GM13976 (cell line): ENCODE results near the gene NRG3.

Source experiments
- DNase-seq: peaks from one replicate; pipeline ENCODE4 v3.0.0; 2012; ENCODE audit warnings: low spot score
- in situ Hi-C: fragments of 300-500 bp; cut with MboI; formaldehyde crosslinking; loops from one replicate; pipeline ENCODE4 v1.12.0; 2022; ENCODE audit warnings: low sequenced_read_pairs, mixed read lengths, inconsistent platforms; ENCODE audit not compliant: unreplicated experiment
- TF ChIP-seq, protein P1 (sequence below): IDR thresholded peaks from 2 replicates; pipeline ENCODE4 v1.5.1; 2012; ENCODE audit warnings: borderline replicate concordance, mild to moderate bottlenecking; ENCODE audit not compliant: insufficient read depth; ENCODE audit errors: extremely low read depth, missing control alignments, control extremely low read depth

The NRG3 gene

DNA sequence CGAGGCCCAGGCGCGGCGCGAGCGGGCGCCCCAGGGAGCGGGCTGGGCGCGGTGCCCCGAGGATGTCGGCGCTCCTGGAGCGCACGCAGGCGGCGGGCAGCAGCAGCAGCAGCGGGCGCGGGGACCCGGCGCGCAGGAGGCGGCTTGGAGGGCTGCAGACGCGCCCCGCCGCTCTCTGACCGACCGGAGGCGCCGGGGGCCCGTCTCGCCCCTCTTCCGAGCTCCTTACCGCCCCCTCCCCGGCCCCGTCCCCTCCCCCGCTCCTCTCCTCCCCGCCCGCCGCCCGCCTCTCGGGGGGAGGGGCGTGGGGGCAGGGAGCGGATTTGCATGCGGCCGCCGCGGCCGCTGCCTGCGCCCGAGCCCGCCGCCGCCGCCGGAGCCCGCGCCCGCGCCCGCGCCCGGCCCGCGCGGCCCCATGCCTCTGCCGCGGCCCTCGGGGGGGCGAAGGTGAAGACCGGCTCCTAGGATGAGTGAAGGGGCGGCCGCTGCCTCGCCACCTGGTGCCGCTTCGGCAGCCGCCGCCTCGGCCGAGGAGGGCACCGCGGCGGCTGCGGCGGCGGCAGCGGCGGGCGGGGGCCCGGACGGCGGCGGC lies at the start of gene NRG3:
TSS of gene NRG3 (plus strand) at position 320 of the 592 bp plus-strand sequence.
- TF ChIP-seq, protein P1, sequence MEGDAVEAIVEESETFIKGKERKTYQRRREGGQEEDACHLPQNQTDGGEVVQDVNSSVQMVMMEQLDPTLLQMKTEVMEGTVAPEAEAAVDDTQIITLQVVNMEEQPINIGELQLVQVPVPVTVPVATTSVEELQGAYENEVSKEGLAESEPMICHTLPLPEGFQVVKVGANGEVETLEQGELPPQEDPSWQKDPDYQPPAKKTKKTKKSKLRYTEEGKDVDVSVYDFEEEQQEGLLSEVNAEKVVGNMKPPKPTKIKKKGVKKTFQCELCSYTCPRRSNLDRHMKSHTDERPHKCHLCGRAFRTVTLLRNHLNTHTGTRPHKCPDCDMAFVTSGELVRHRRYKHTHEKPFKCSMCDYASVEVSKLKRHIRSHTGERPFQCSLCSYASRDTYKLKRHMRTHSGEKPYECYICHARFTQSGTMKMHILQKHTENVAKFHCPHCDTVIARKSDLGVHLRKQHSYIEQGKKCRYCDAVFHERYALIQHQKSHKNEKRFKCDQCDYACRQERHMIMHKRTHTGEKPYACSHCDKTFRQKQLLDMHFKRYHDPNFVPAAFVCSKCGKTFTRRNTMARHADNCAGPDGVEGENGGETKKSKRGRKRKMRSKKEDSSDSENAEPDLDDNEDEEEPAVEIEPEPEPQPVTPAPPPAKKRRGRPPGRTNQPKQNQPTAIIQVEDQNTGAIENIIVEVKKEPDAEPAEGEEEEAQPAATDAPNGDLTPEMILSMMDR = no peak
- in situ Hi-C loops = no loop called here
- DNase-seq = peak; percentile 42

DNA sequence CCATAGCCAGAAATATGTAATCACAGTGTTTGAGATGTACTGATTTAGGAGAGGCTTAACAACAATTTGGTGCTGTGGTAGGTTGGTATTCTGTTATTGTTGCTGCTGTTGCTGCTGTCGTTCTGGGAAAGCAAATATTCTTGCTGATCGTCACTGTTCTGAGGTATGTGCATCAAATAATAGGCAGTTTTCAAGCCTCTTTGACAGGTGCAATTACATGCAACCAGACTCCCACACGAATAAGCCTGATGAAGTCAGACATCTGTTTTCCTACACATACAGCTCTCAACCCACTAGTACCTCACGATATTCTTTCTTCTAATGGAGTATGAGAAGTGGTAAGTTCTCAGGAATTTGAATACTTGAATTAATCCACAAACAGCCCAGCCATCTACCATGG lies 46.7 kb upstream of the NRG3 start:
- TF ChIP-seq, protein P1 = no peak
- no peak for DNase-seq
- in situ Hi-C loops = no loop called here

DNA sequence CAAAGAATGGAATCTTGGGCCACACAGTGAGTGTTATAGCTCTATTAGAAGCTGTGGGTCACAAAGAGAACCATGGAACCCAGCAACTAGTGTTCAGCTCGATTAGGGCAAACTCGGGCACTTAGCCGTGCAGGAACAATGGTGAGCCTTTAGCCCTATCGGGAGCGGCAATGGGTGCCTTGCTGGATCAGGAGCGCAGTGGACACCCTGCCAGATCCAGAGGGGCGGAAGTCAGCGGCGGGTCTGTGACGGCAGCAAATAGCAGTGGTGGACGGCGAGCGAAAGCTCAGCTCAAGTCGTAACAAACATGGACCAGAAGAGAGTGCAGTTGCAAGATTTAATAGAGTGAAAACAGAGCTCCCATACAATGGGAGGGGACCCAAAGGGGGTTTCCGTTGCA lies 43.9 kb upstream of the NRG3 start:
- in situ Hi-C loops = no loop called here
- DNase-seq = no peak

DNA sequence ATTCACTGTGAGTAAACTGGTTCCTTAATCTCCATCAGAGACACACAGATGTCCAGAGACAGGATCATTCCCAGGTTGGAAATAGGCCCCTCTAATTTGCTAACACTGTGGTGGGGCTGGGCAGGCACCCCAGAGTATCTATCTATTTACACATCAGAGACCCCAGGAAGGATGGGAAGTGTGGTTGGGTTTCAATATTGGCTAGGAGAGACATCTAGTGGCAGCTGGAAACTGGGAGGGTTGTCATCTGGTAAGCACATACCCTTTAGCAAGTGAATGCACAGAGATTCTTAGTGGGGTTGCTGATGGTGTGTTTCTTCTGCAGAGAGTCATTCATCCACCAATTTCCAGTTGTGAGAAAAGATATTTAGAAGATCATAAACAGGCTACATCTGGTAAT lies 36.0 kb upstream of the NRG3 start:
- no peak for DNase-seq
- in situ Hi-C loops = no loop called here

More for the DNA sequence above, 43.9 kb upstream of the NRG3 start:
- TF ChIP-seq, protein P1 = no peak

DNA sequence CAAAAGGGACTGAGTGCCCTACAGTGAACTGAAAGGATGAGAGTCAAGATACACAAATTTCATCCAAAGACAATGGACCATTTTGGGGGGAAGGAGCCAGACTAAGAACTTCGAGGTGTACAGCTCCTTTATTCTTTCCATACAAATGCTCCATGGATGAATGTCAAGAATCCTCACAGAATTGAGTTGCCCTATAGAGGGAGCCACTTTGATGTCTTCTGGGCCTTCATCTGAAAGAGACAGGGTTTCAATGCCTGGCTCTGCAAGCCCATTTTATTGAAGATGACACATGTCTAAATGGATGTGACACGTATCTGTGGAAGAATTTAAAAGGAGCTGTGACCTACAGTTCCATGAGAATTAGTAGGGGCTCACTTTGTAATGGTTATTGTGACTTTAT lies 32.0 kb upstream of the NRG3 start:
- TF ChIP-seq, protein P1 = no peak
- in situ Hi-C loops = no loop called here
- DNase-seq = no peak

More for the DNA sequence above, 36.0 kb upstream of the NRG3 start:
- TF ChIP-seq, protein P1 = no peak

DNA sequence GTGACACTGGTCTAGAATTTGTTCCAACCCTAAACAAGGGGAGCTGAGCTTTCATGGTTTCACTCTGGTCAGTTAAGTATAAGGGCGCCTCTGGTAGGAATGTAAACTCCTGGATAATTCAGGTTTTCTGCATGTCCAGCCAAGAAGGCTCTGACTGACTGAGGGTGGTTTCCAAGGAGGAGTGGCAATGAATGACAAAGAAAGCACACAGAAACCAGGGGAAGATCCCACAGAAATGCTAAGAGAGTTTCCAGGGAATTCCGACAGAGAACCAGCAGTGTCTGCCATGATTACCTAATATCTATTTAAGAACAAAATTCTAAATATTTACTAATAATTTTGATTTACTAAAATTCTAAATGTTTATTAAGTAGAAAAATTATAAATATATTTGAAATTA lies 27.3 kb upstream of the NRG3 start:
- TF ChIP-seq, protein P1 = no peak
- DNase-seq = no peak
- in situ Hi-C loops = no loop called here
